IMR-90 (cell line): ENCODE results near the gene TMED4. TPM values are rescaled to one million over a fixed set of nuclear protein-coding genes. Genes with fewer than 3 reads are reported as not detected.

Experiments used
- ATAC-seq: fragments of 200-7000 bp; cut with Tn5 transposase; 2 replicates; pipeline ENCODE4 v1.9.1; 2020; ENCODE audit warnings: low read depth, mild to moderate bottlenecking, moderate library complexity
- BruUV-seq: library from RNA; stranded (reverse); fragments of 400-500 nt; replicated peaks from 2 replicates; lab custom pipeline; 2021; lab: Mats Ljungman, UMichigan
- CTCF ChIA-PET: fragments of 300-600 bp; formaldehyde crosslinking; extraction: SDS; loops from one replicate; lab custom pipeline; 2021; ENCODE audit warnings: antibody characterized with exemption; lab: Yijun Ruan, JAX
- POLR2A ChIA-PET: fragments of 300-600 bp; sonication (Branson Sonifier 250); formaldehyde crosslinking; loops from one replicate; lab custom pipeline; 2022; ENCODE audit warnings: antibody characterized with exemption; ENCODE audit not compliant: unreplicated experiment; lab: Charles Lee
- DNase-seq: peaks from one replicate; pipeline ENCODE4 v3.0.0; 2013
- H2AFZ ChIP-seq: replicated peaks from 2 replicates; pipeline ENCODE3; 2013; ENCODE audit warnings: low read length, mild to moderate bottlenecking; ENCODE audit not compliant: poor library complexity
- H2AK5ac ChIP-seq: 2 replicates; pipeline ENCODE4 v1.6.1; 2013; ENCODE audit warnings: low read depth, low read length, inconsistent platforms
- H2AK9ac ChIP-seq: replicated peaks from 2 replicates; pipeline ENCODE3; 2013; ENCODE audit warnings: mild to moderate bottlenecking, low read depth, low read length, moderate library complexity; ENCODE audit not compliant: poor library complexity
- H2BK120ac ChIP-seq: 2 replicates; pipeline ENCODE4 v1.6.1; 2013; ENCODE audit warnings: low read depth, low read length, inconsistent platforms
- H2BK15ac ChIP-seq: 3 replicates; pipeline ENCODE4 v1.6.1; 2013; ENCODE audit warnings: low read depth, low read length, inconsistent platforms
- H2BK20ac ChIP-seq: 2 replicates; pipeline ENCODE4 v1.6.1; 2013; ENCODE audit warnings: low read depth, mild to moderate bottlenecking, inconsistent platforms, low read length, moderate library complexity
- H2BK5ac ChIP-seq: 2 replicates; pipeline ENCODE4 v1.6.1; 2013; ENCODE audit warnings: mild to moderate bottlenecking, low read depth, low read length, inconsistent platforms; ENCODE audit not compliant: poor library complexity, severe bottlenecking
- H3K14ac ChIP-seq: replicated peaks from 2 replicates; pipeline ENCODE4 v1.6.1; 2013; ENCODE audit warnings: low read depth, low read length, inconsistent platforms
- H3K18ac ChIP-seq: 2 replicates; pipeline ENCODE4 v1.6.1; 2013; ENCODE audit warnings: low read depth, low read length, control low read depth
- H3K23ac ChIP-seq: 2 replicates; pipeline ENCODE4 v1.6.1; 2013; ENCODE audit warnings: low read depth, low read length, inconsistent platforms
- H3K27ac ChIP-seq: 2 replicates; pipeline ENCODE4 v1.5.1; 2013; ENCODE audit warnings: mild to moderate bottlenecking, control low read depth, low read length; ENCODE audit not compliant: insufficient read depth
- H3K27me3 ChIP-seq: 2 replicates; pipeline ENCODE4 v1.6.1; 2013; ENCODE audit warnings: low read length; ENCODE audit not compliant: control insufficient read depth, insufficient read depth
- H3K36me3 ChIP-seq: 2 replicates; pipeline ENCODE4 v1.6.1; 2013; ENCODE audit warnings: low read length, mixed read lengths; ENCODE audit not compliant: control insufficient read depth, insufficient read depth
- H3K4ac ChIP-seq: 2 replicates; pipeline ENCODE4 v1.6.1; 2013; ENCODE audit warnings: low read depth, low read length, inconsistent platforms
- H3K4me1 ChIP-seq: 2 replicates; pipeline ENCODE4 v1.6.1; 2013; ENCODE audit warnings: low read length, mixed read lengths; ENCODE audit not compliant: control insufficient read depth, insufficient read depth
- H3K4me2 ChIP-seq: 2 replicates; pipeline ENCODE4 v1.6.1; 2013; ENCODE audit warnings: low read depth, mild to moderate bottlenecking, control low read depth, low read length, moderate library complexity
- H3K4me3 ChIP-seq: 2 replicates; pipeline ENCODE4 v1.5.1; 2013; ENCODE audit warnings: low read depth, mild to moderate bottlenecking, control low read depth, low read length, moderate library complexity; ENCODE audit not compliant: insufficient read depth
- H3K56ac ChIP-seq: 2 replicates; pipeline ENCODE4 v1.6.1; 2013; ENCODE audit warnings: low read length, inconsistent platforms; ENCODE audit not compliant: insufficient read depth; ENCODE audit errors: extremely low read depth
- H3K79me1 ChIP-seq, 2 experiments: 2 replicates each; pipeline ENCODE4 v1.6.1; 2013; ENCODE audit warnings: low read length in 2 of 2, inconsistent platforms in 1 of 2, low read depth in 1 of 2
- H3K9ac ChIP-seq: 2 replicates; pipeline ENCODE4 v1.6.1; 2013; ENCODE audit warnings: low read depth, low read length, control low read depth
- H3K9me1 ChIP-seq: 2 replicates; pipeline ENCODE4 v1.6.1; 2013; ENCODE audit warnings: low read length, inconsistent platforms; ENCODE audit not compliant: insufficient read depth
- H3K9me3 ChIP-seq: 2 replicates; pipeline ENCODE4 v1.6.1; 2013; ENCODE audit warnings: low read length; ENCODE audit not compliant: control insufficient read depth, insufficient read depth
- H4K20me1 ChIP-seq: 2 replicates; pipeline ENCODE4 v1.6.1; 2013; ENCODE audit warnings: low read length, inconsistent platforms; ENCODE audit not compliant: insufficient read depth
- H4K5ac ChIP-seq: 2 replicates; pipeline ENCODE4 v1.6.1; 2013; ENCODE audit warnings: mild to moderate bottlenecking, low read depth, low read length, control low read depth
- H4K8ac ChIP-seq, 2 experiments: 2 replicates each; pipeline ENCODE4 v1.6.1; 2013; ENCODE audit warnings: low read depth in 2 of 2, low read length in 2 of 2, control low read depth in 1 of 2, inconsistent platforms in 1 of 2
- H4K91ac ChIP-seq: 2 replicates; pipeline ENCODE4 v1.6.1; 2013; ENCODE audit warnings: low read depth, low read length, inconsistent platforms; ENCODE audit not compliant: insufficient read depth
- BHLHE40 ChIP-seq: fragments of 150-350 bp; IDR thresholded peaks from 2 replicates; pipeline ENCODE4 v1.6.1; 2016; ENCODE audit warnings: mild to moderate bottlenecking, low read depth, low read length
- CHD1 ChIP-seq: IDR thresholded peaks from 2 replicates; pipeline ENCODE4 v1.6.1; 2012; ENCODE audit warnings: low read depth, low read length, improper control_type of control experiment
- FOS ChIP-seq: fragments of 150-350 bp; IDR thresholded peaks from 2 replicates; pipeline ENCODE4 v1.6.1; 2016; ENCODE audit warnings: low read depth, low read length
- MAZ ChIP-seq: IDR thresholded peaks from 2 replicates; pipeline ENCODE4 v1.6.1; 2012; ENCODE audit warnings: low read depth, mild to moderate bottlenecking, low read length, improper control_type of control experiment, moderate library complexity, borderline replicate concordance
- NFE2L2 ChIP-seq: fragments of 150-350 bp; IDR thresholded peaks from 2 replicates; pipeline ENCODE4 v1.6.1; 2016; ENCODE audit warnings: low read depth, mild to moderate bottlenecking, low read length
- POLR2A ChIP-seq: IDR thresholded peaks from 2 replicates; pipeline ENCODE4 v1.6.1; 2012; ENCODE audit warnings: mild to moderate bottlenecking, low read depth, low read length
- WGBS, 2 experiments: methylation state at CpG; one replicate each; pipeline versions ENCODE4 v1.1.5 to v1.1.7; 2013; ENCODE audit warnings: missing lambda C conversion rate in 2 of 2; ENCODE audit not compliant: insufficient read length in 1 of 2; ENCODE audit errors: extremely low coverage in 2 of 2; 5-methylcytosine and 5-hydroxymethylcytosine counted together
- dilution Hi-C: fragments of 300-500 bp; cut with HindIII; formaldehyde crosslinking; loops from one replicate; pipeline ENCODE4 v1.14.3; 2018; ENCODE audit warnings: low sequenced_read_pairs; ENCODE audit not compliant: unreplicated experiment
- in situ Hi-C: fragments of 300-500 bp; cut with MboI; formaldehyde crosslinking; loops from 3 replicates; pipeline ENCODE4 v1.14.3; 2019; ENCODE audit warnings: low sequenced_read_pairs, inconsistent platforms, mixed read lengths
- intact Hi-C: fragments of 100-400 bp; cut with micrococcal nuclease; formaldehyde crosslinking; loops from 2 replicates; pipeline ENCODE4 v1.10.0; 2022
- polyA plus RNA-seq, 3 experiments: library from polyadenylated mRNA; depleted of rRNA; stranded (reverse); fragments of >200 nt; gene quantifications; 2 replicates each; pipeline ENCODE4 v1.2.3, GENCODE V29; 2012; ENCODE audit warnings: low replicate concordance in 1 of 3
- total RNA-seq: library from RNA; depleted of rRNA; stranded (reverse); fragments of >200 nt; gene quantifications from 2 replicates; pipeline ENCODE4 v1.2.3, GENCODE V29; 2012
- TF ChIP-seq, protein P1 (sequence below): conservative IDR thresholded peaks from 2 replicates; pipeline ENCODE4 v1.5.1; 2012; ENCODE audit warnings: mild to moderate bottlenecking, low read depth, low read length, improper control_type of control experiment

The TMED4 gene
- total and polyA plus RNA-seq, 2 of the 4 experiments (the other 2 are of a cell fraction) = 58.6 to 92.7 TPM

DNA sequence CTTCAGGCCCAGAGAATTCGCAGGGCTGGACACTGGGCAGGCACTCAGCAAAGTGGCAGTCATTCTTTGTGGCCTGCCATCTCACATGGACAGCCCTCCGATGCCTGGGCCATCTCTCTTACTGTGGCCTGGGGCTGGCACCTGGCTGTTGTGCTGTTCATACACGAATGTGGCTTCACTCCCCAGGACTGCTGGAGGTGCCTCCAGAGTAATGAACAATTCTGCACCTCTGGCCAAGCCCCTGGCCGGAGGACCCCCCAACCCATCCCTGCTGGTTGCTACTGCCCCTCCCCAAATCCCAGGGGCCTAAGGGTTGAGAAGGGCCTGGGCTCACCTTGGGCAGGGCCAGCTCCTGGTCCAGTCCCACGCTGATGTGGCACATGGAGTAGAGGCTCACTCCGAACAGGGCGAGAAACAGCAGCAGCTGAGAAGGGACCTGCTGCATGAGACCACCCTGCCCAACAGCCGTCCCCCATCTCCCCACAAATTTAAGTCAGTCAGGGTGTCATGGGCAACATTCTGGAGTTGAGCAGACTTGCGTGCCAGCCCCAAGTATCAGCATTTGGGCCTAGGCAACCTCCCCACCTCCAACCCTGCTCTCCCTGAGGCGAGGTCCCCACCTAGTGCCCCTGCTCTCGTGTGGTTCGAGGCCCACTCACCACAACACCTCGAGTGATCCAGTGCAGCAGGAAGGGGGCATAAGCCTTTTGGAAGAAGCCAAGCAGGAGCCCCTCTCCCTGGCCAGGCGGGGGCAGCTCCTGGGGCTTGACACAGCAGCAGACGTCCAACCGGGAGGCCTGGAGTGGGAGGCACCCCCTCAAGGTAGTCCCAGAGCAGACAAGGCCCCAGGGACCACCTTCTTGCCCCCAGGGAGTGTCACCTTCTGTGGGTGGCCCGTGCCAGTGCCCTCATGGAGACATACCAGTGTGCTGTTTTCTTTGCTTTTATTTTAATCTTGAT, 50.3 kb downstream of the TMED4 start:
- Histone ChIP-seq H4K91ac (no peak overlapping the region), H3K79me1 (no peaks in the 10 kb centered on the region), H3K14ac (no peak overlapping the region), H3K9ac (no peak overlapping the region), H3K27ac (no peak overlapping the region), H3K9me3 (no peaks in the 10 kb centered on the region), H2AK9ac (no peak overlapping the region), H2BK120ac (no peak overlapping the region), H3K27me3 (no peaks in the 10 kb centered on the region), H3K36me3 (no peaks in the 10 kb centered on the region), H4K5ac (no peak overlapping the region), H3K4me2 (no peak overlapping the region), H2AK5ac (no peak overlapping the region; the same call in none of the 2 replicates), H3K4me3 (no peak overlapping the region), H3K18ac (no peak overlapping the region), H2BK20ac (no peak overlapping the region), H4K20me1 (no peaks in the 10 kb centered on the region), H2BK5ac (no peak overlapping the region), H3K9me1 (peaks cover 16% of the 10 kb centered on the region), H3K4ac (no peak overlapping the region), H2AFZ (peak overlapping the region; percentile 41), H3K23ac (no peak overlapping the region), H3K56ac (no peak overlapping the region), H2BK15ac (no peak overlapping the region), H3K4me1 (peaks cover 16% of the 10 kb centered on the region), H4K8ac (no peak overlapping the region)
- ChIA-PET CTCF (no interaction called here), POLR2A (no interaction called here)
- ATAC-seq (no peak), DNase-seq (no peak)
- intact Hi-C loops (no loop called here), dilution Hi-C loops (no loop called here), in situ Hi-C loops (no loop called here)
- TF ChIP-seq NFE2L2 (no peak), BHLHE40 (no peak), POLR2A (no peak), CHD1 (no peak), MAZ (no peak), FOS (no peak)
- TF ChIP-seq, protein P1, sequence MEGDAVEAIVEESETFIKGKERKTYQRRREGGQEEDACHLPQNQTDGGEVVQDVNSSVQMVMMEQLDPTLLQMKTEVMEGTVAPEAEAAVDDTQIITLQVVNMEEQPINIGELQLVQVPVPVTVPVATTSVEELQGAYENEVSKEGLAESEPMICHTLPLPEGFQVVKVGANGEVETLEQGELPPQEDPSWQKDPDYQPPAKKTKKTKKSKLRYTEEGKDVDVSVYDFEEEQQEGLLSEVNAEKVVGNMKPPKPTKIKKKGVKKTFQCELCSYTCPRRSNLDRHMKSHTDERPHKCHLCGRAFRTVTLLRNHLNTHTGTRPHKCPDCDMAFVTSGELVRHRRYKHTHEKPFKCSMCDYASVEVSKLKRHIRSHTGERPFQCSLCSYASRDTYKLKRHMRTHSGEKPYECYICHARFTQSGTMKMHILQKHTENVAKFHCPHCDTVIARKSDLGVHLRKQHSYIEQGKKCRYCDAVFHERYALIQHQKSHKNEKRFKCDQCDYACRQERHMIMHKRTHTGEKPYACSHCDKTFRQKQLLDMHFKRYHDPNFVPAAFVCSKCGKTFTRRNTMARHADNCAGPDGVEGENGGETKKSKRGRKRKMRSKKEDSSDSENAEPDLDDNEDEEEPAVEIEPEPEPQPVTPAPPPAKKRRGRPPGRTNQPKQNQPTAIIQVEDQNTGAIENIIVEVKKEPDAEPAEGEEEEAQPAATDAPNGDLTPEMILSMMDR = no peak
- BruUV-seq = no TSS peak
- WGBS, 2 experiments = 85% methylated on average over 8 of the region's 17 CpGs; no CpG with 5 or more reads in 1 of the 2 experiments
